ENCODE measurements around the gene XYLT1. TPM values are rescaled to one million over a fixed set of nuclear protein-coding genes. Genes with fewer than 3 reads are reported as not detected.
A peak's percentile ranks its signal among the peaks of the same experiment; 100 is the strongest.

Gene XYLT1
- total RNA-seq, 2 donors from 2014 or later = 14.4 to 31.3 TPM

DNA sequence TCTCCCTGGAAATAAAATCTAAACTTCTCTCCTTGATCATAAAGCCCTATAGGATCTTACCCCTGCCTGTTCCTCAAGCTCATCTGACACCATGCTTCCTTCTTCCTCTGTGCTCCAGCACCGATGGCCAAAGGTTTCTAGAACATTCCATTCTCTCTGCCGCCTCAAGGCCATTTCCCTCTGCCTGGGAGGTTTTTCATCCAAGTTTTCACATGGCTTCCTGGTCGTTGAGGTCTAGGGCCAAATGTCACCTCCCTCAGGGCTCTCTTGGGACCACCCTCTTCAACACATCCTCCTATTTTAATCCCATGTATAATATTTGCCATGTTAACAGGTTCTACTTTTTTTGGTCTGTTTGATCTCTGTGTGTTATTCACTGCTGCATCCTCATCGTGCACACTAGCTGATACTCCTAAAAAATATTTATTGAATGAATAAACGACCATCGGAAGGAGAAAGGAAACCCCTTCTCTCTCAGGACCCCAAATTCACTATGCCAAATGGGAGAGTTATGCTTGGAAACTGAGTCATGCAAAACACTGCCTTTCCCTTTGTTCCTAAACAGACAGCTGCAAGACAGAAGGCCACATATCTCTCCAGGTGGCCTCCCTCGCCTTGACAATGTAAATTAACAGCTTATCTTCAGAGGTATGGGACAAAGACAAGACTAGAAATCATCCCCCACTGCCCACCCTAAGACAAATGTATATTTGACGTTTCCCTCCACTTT is 78.5 kb downstream of the XYLT1 start:
- Histone ChIP-seq H3K27ac (no peak overlapping the region), H3K4me1 (peaks cover 0 to 23% of the 10 kb centered on the region in 2 donors), H3K36me3 (no peaks in the 10 kb centered on the region), H3K4me3 (no peak overlapping the region), H3K27me3 (no peaks in the 10 kb centered on the region), H3K9me3 (no peaks in the 10 kb centered on the region)
- TF ChIP-seq CTCF (IDR thresholded peaks at IDR 0.05) = no peak
- DNase-seq (ENCODE audit: low spot score) = no peak

GRCh38 chr16:17391715-17392114 is 79.0 kb downstream of the XYLT1 start:
- Histone ChIP-seq H3K27me3 (no peaks in the 10 kb centered on the region), H3K4me1 (peaks cover 0 to 21% of the 10 kb centered on the region in 2 donors), H3K36me3 (no peaks in the 10 kb centered on the region), H3K4me3 (no peak overlapping the region), H3K9me3 (no peaks in the 10 kb centered on the region), H3K27ac (no peak overlapping the region)
- TF ChIP-seq CTCF (IDR thresholded peaks at IDR 0.05) = no peak
- DNase-seq (ENCODE audit: low spot score) = no peak

DNA sequence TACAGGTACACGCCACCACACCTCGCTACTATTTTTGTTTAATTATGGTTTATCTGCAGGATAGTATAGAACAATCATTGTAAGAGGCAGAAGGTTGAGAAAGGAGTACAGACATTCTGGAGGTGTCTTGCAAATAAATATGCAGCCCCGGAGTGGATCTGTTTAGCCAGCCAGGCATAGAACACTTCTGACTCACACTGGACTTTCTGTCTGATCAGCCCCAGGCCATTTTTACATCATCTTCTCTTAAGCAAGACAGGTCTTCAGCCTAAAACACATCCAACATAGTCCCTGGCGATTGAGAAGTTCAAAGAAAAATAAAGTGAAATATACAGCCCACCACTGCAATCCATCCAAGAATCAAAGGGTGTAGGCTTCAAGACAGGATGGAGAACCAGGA is 81.4 kb downstream of the XYLT1 start:
- Histone ChIP-seq H3K4me3 (no peak overlapping the region), H3K36me3 (no peaks in the 10 kb centered on the region), H3K27me3 (no peaks in the 10 kb centered on the region), H3K27ac (peak overlapping the region in 1 of 2 donors; percentile 47), H3K4me1 (peaks cover 0 to 22% of the 10 kb centered on the region in 2 donors), H3K9me3 (no peaks in the 10 kb centered on the region)
- DNase-seq (ENCODE audit: low spot score) = no peak
- no peak for TF ChIP-seq CTCF (IDR thresholded peaks at IDR 0.05)

- Histone ChIP-seq H3K4me1 (peaks cover 0 to 43% of the 10 kb centered on the region in 2 donors), H3K27ac (no peak overlapping the region), H3K9me3 (no peaks in the 10 kb centered on the region), H3K36me3 (no peaks in the 10 kb centered on the region), H3K27me3 (no peaks in the 10 kb centered on the region), H3K4me3 (no peak overlapping the region)
- TF ChIP-seq CTCF (IDR thresholded peaks at IDR 0.05) = no peak
- DNase-seq (ENCODE audit: low spot score) = no peak
Measured at GRCh38 chr16:17387256-17387655, 83.5 kb downstream of the XYLT1 start.

DNA sequence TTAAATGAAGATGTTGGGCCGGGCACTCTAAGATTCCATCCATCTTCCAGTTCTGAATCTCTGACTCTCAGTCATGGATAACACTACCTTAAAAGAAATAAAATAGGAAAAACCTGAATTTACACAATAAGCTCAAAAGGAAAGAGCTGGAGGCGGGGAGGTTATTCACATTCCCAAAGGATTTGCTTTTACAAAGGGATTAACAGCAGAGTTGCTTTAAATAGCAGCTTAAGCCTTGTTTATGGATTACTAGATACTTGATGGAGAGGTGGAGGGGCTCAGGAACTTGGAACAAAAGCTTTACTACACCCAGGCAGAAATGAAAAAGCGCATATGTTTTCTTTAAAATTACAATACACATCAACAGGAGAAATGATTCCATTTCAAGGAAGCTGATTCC is 84.5 kb downstream of the XYLT1 start:
- no peak for TF ChIP-seq CTCF (IDR thresholded peaks at IDR 0.05)
- Histone ChIP-seq H3K27ac (no peak overlapping the region), H3K36me3 (no peaks in the 10 kb centered on the region), H3K4me3 (no peak overlapping the region), H3K9me3 (no peaks in the 10 kb centered on the region), H3K27me3 (no peaks in the 10 kb centered on the region), H3K4me1 (peaks cover 0 to 45% of the 10 kb centered on the region in 2 donors)
- DNase-seq (ENCODE audit: low spot score) = no peak

- Histone ChIP-seq H3K4me3 (no peak overlapping the region), H3K9me3 (no peaks in the 10 kb centered on the region), H3K27me3 (no peaks in the 10 kb centered on the region), H3K27ac (peak overlapping the region; percentile 56 to 79), H3K4me1 (peaks cover 0 to 59% of the 10 kb centered on the region in 2 donors), H3K36me3 (no peaks in the 10 kb centered on the region)
- TF ChIP-seq CTCF (IDR thresholded peaks at IDR 0.05) = no peak
- no peak for DNase-seq (ENCODE audit: low spot score)
Measured at GRCh38 chr16:17384471-17384870, 86.3 kb downstream of the XYLT1 start.
